SK-N-SH treated with all-trans-retinoic acid at 6 μM for 48 hours (cell line): Measurements from ENCODE around the gene SLC7A7.
"Not testable (repeated sequence)": the region's sequence is repeated elsewhere in the genome, so short reads cannot be mapped to it uniquely, and the experiment has no call there.

Experiments
- ATAC-seq: fragments of 200-7000 bp; cut with Tn5 transposase; 3 replicates; pipeline ENCODE4 v1.9.1; 2020; ENCODE audit warnings: mild to moderate bottlenecking, moderate library complexity
- ARNTL ChIP-seq: fragments of 450-650 bp; formaldehyde crosslinking; IDR thresholded peaks from 2 replicates; pipeline ENCODE4 v1.5.0; 2020; ENCODE audit warnings: low read depth, mild to moderate bottlenecking, moderate library complexity, borderline replicate concordance
- BACH2 ChIP-seq: fragments of 250-450 bp; sonication (Bioruptor Pico); IDR thresholded peaks from 2 replicates; pipeline ENCODE4 v1.9.0; 2021; ENCODE audit warnings: mild to moderate bottlenecking, borderline replicate concordance
- CSDC2 ChIP-seq: fragments of 250-450 bp; sonication (Bioruptor Pico); IDR thresholded peaks from 2 replicates; pipeline ENCODE4 v1.5.0; 2020; ENCODE audit warnings: mild to moderate bottlenecking, moderate library complexity
- GLIS3 ChIP-seq: fragments of 250-450 bp; sonication (Bioruptor Pico); IDR thresholded peaks from 2 replicates; pipeline ENCODE4 v1.5.0; 2020; ENCODE audit warnings: mild to moderate bottlenecking, moderate library complexity
- OSR1 ChIP-seq: fragments of 250-450 bp; sonication (Bioruptor Pico); IDR thresholded peaks from 2 replicates; pipeline ENCODE4 v1.8.0; 2022; ENCODE audit warnings: moderate library complexity, mild to moderate bottlenecking, inconsistent platforms
- PPARA ChIP-seq: fragments of 250-450 bp; sonication (Bioruptor Pico); IDR thresholded peaks from 2 replicates; pipeline ENCODE4 v1.5.0; 2020; ENCODE audit warnings: mild to moderate bottlenecking, borderline replicate concordance
- RARB ChIP-seq: fragments of 250-450 bp; sonication (Bioruptor Pico); IDR thresholded peaks from 2 replicates; pipeline ENCODE4 v1.8.0; 2021; ENCODE audit warnings: mild to moderate bottlenecking, moderate library complexity
- SNAI2 ChIP-seq: fragments of 250-450 bp; sonication (Bioruptor Pico); IDR thresholded peaks from 2 replicates; pipeline ENCODE4 v1.5.0; 2020; ENCODE audit warnings: mild to moderate bottlenecking, moderate library complexity
- TCF4 ChIP-seq: fragments of 250-450 bp; sonication (Bioruptor Pico); IDR thresholded peaks from 2 replicates; pipeline ENCODE4 v1.8.0; 2021; ENCODE audit warnings: mild to moderate bottlenecking, moderate library complexity, borderline replicate concordance
- TOX ChIP-seq: fragments of 250-450 bp; sonication (Bioruptor Pico); IDR thresholded peaks from 2 replicates; pipeline ENCODE4 v1.8.0; 2021; ENCODE audit warnings: mild to moderate bottlenecking, moderate library complexity, borderline replicate concordance
- ZC3H10 ChIP-seq: fragments of 250-450 bp; sonication (Bioruptor Pico); IDR thresholded peaks from 2 replicates; pipeline ENCODE4 v1.5.1; 2021; ENCODE audit warnings: mild to moderate bottlenecking, moderate library complexity
- ZFP3 ChIP-seq: fragments of 250-450 bp; sonication (Bioruptor Pico); IDR thresholded peaks from 2 replicates; pipeline ENCODE4 v1.5.0; 2020; ENCODE audit warnings: mild to moderate bottlenecking, moderate library complexity
- ZFP30 ChIP-seq: fragments of 450-650 bp; formaldehyde crosslinking; IDR thresholded peaks from 2 replicates; pipeline ENCODE4 v1.5.0; 2022; ENCODE audit warnings: mild to moderate bottlenecking, moderate library complexity
- ZNF565 ChIP-seq: fragments of 450-650 bp; formaldehyde crosslinking; conservative IDR thresholded peaks from 2 replicates; pipeline ENCODE4 v1.5.0; 2020; ENCODE audit warnings: low read depth, mild to moderate bottlenecking, moderate library complexity
- ZNF70 ChIP-seq: fragments of 450-650 bp; formaldehyde crosslinking; IDR thresholded peaks from 2 replicates; pipeline ENCODE4 v1.5.0; 2020; ENCODE audit warnings: mild to moderate bottlenecking, moderate library complexity
- ZNF8 ChIP-seq: fragments of 450-650 bp; formaldehyde crosslinking; IDR thresholded peaks from 2 replicates; pipeline ENCODE4 v1.5.0; 2020; ENCODE audit warnings: mild to moderate bottlenecking, moderate library complexity
- TF ChIP-seq, protein P1 (sequence below): fragments of 250-450 bp; sonication (Bioruptor Pico); IDR thresholded peaks from 2 replicates; pipeline ENCODE4 v1.8.0; 2020; ENCODE audit warnings: mild to moderate bottlenecking, moderate library complexity, borderline replicate concordance
- TF ChIP-seq, protein P2 (sequence below): fragments of 250-450 bp; sonication (Bioruptor Pico); IDR thresholded peaks from 2 replicates; pipeline ENCODE4 v1.5.1; 2020; ENCODE audit warnings: low read depth, mild to moderate bottlenecking, moderate library complexity
- TF ChIP-seq, protein P3 (sequence below): fragments of 250-450 bp; sonication (Bioruptor Pico); IDR thresholded peaks from 2 replicates; pipeline ENCODE4 v1.8.0; 2021; ENCODE audit warnings: low read depth, mild to moderate bottlenecking, moderate library complexity, borderline replicate concordance
- TF ChIP-seq, protein P4 (sequence below): fragments of 250-450 bp; sonication (Bioruptor Pico); IDR thresholded peaks from 2 replicates; pipeline ENCODE4 v1.5.1; 2021; ENCODE audit warnings: mild to moderate bottlenecking, moderate library complexity

The SLC7A7 gene

DNA sequence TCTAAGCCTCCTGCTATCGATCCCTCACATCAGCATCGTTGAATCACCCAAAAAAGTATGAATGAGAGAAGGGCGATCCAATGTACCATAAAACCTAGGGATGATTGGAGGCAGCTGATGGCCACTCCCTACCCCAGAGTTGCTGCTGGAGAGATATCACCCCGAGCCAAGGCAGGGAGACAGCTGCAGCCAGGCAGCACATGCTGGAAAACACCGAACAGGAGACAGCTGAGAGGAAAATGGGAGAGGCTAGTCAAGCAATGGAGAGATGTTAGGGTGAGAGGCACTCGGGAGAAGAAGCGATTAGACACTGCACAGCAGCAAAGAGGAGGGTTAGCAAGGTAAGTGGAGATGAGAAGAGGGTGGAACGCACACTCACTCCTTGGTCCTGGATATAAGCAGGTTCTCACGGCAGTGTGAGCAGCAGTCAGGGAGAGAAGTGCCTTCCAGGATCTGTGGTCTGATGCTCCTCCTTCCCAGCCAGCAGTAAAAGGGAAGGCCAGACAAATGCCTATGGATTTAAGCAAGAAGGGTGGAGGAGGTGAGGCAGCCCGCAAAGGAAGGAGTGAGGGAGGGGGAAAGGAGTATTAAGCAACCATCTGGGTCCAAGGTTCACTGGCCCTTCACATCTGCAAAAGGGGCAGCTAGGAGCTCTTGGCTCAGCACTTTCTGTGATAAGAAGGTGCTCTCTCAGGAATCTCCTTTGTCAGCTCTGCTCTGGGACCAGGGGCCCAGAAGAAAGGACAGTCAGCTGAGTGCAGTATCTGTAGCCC is at the start of gene SLC7A7:
Gene SLC7A7, minus strand, starts transcription at position 495 of the 773 bp plus-strand sequence. CDS start 2,037 bp downstream, outside the sequence.
- no peak for ATAC-seq

DNA sequence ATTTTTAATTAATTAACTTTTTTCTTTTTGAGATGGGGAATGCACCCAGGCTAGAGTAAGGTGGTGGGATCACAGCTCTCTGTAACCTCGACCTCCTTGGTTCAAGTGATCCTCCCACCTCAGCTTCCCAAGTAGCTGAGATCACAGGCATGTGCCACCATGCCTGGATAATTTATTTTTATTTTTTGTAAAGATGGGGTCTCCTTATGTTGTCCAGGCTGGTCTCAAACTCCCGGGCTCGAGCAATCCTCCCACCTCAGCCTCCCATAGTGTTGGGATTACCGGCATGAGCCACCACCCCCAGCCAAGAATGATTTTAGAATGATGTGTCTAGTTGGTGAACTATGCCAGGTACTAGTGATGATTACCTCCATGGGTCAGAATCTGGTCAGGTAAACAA is 49.7 kb upstream of the SLC7A7 start:
- TF ChIP-seq CSDC2 (CRISPR knock-in tag) (no peak), ZC3H10 (no peak), ZNF70 (no peak), ZFP3 (CRISPR knock-in tag) (no peak), ZNF8 (no peak), TCF4 (CRISPR knock-in tag) (no peak), TOX (CRISPR knock-in tag) (no peak), ZNF565 (no peak)
- TF ChIP-seq, protein P1, sequence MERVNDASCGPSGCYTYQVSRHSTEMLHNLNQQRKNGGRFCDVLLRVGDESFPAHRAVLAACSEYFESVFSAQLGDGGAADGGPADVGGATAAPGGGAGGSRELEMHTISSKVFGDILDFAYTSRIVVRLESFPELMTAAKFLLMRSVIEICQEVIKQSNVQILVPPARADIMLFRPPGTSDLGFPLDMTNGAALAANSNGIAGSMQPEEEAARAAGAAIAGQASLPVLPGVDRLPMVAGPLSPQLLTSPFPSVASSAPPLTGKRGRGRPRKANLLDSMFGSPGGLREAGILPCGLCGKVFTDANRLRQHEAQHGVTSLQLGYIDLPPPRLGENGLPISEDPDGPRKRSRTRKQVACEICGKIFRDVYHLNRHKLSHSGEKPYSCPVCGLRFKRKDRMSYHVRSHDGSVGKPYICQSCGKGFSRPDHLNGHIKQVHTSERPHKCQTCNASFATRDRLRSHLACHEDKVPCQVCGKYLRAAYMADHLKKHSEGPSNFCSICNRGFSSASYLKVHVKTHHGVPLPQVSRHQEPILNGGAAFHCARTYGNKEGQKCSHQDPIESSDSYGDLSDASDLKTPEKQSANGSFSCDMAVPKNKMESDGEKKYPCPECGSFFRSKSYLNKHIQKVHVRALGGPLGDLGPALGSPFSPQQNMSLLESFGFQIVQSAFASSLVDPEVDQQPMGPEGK (CRISPR knock-in tag), result no peak
- TF ChIP-seq, protein P2, sequence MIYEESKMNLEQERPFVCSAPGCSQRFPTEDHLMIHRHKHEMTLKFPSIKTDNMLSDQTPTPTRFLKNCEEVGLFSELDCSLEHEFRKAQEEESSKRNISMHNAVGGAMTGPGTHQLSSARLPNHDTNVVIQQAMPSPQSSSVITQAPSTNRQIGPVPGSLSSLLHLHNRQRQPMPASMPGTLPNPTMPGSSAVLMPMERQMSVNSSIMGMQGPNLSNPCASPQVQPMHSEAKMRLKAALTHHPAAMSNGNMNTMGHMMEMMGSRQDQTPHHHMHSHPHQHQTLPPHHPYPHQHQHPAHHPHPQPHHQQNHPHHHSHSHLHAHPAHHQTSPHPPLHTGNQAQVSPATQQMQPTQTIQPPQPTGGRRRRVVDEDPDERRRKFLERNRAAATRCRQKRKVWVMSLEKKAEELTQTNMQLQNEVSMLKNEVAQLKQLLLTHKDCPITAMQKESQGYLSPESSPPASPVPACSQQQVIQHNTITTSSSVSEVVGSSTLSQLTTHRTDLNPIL, result no peak
- TF ChIP-seq, all 23 proteins: peak for 0
- ATAC-seq, result no peak

More for the DNA sequence above, at the start of gene SLC7A7:
- no peak for TF ChIP-seq OSR1 (CRISPR knock-in tag)
- TF ChIP-seq BACH2, result no peak
- TF ChIP-seq, protein P3, sequence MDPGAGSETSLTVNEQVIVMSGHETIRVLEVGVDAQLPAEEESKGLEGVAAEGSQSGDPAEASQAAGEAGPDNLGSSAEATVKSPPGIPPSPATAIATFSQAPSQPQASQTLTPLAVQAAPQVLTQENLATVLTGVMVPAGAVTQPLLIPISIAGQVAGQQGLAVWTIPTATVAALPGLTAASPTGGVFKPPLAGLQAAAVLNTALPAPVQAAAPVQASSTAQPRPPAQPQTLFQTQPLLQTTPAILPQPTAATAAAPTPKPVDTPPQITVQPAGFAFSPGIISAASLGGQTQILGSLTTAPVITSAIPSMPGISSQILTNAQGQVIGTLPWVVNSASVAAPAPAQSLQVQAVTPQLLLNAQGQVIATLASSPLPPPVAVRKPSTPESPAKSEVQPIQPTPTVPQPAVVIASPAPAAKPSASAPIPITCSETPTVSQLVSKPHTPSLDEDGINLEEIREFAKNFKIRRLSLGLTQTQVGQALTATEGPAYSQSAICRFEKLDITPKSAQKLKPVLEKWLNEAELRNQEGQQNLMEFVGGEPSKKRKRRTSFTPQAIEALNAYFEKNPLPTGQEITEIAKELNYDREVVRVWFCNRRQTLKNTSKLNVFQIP (CRISPR knock-in tag), result no peak
- TF ChIP-seq GLIS3 (CRISPR knock-in tag), result no peak
- TF ChIP-seq, protein P2, result no peak
- TF ChIP-seq TCF4 (CRISPR knock-in tag), result no peak
- no peak for TF ChIP-seq ZC3H10
- TF ChIP-seq RARB (CRISPR knock-in tag), result no peak
- no peak for TF ChIP-seq ARNTL (CRISPR knock-in tag)
- TF ChIP-seq SNAI2 (CRISPR knock-in tag), result no peak

DNA sequence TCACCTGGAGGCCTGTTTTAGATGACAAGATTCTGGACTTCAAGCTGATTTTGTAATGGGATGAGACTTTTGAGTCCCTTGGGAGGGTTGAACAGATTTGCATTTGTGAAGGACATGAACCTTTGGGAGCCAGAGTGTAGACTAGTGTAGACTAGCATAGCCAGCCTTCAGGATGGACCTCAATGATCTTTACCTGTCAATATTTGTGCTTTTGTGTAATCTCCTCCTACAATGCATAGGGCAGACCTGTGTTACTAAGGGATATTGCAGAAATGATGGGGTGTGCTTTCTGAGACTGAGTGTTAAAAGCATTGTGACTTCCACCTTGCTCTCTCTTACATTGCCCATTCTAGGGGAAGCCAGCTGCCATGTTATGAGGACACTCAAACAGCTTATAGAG is 46.4 kb upstream of the SLC7A7 start:
- TF ChIP-seq CSDC2 (CRISPR knock-in tag) (no peak), OSR1 (CRISPR knock-in tag) (no peak), PPARA (CRISPR knock-in tag) (no peak), ZFP30 (CRISPR knock-in tag) (no peak), SNAI2 (CRISPR knock-in tag) (no peak)
- TF ChIP-seq, protein P4, sequence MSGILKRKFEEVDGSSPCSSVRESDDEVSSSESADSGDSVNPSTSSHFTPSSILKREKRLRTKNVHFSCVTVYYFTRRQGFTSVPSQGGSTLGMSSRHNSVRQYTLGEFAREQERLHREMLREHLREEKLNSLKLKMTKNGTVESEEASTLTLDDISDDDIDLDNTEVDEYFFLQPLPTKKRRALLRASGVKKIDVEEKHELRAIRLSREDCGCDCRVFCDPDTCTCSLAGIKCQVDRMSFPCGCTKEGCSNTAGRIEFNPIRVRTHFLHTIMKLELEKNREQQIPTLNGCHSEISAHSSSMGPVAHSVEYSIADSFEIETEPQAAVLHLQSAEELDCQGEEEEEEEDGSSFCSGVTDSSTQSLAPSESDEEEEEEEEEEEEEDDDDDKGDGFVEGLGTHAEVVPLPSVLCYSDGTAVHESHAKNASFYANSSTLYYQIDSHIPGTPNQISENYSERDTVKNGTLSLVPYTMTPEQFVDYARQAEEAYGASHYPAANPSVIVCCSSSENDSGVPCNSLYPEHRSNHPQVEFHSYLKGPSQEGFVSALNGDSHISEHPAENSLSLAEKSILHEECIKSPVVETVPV (CRISPR knock-in tag), result no peak
- TF ChIP-seq, all 23 proteins: peak for 0
- no peak for ATAC-seq

DNA sequence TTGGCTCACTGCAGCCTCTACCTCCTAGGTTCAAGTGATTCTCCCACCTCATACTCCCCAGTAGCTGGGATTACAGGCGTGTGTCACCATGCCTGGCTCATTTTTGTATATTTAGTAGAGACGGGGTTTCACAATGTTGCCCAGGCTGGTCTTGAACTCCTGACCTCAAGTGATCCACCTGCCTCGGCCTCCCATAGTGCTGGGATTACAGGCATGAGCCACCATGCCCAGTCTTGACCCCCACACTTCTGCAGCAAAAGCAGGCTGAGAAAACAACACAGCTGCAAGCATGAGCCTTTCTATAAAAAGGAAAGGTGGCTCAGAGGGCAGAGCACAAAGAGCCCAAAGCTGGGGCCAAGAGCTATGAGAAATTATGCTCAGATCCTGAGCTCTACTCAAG is 45.1 kb upstream of the SLC7A7 start:
- not testable (repeated sequence) for ATAC-seq
